HG02885 (cell line): ENCODE data around the gene STX16.

Experiments
- ATAC-seq: cut with Tn5 transposase; IDR thresholded peaks from one replicate; pipeline ENCODE4 v1.9.1; 2021; ENCODE audit warnings: mild to moderate bottlenecking; ENCODE audit not compliant: unreplicated experiment, poor library complexity

Gene STX16, protein sequence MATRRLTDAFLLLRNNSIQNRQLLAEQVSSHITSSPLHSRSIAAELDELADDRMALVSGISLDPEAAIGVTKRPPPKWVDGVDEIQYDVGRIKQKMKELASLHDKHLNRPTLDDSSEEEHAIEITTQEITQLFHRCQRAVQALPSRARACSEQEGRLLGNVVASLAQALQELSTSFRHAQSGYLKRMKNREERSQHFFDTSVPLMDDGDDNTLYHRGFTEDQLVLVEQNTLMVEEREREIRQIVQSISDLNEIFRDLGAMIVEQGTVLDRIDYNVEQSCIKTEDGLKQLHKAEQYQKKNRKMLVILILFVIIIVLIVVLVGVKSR

DNA sequence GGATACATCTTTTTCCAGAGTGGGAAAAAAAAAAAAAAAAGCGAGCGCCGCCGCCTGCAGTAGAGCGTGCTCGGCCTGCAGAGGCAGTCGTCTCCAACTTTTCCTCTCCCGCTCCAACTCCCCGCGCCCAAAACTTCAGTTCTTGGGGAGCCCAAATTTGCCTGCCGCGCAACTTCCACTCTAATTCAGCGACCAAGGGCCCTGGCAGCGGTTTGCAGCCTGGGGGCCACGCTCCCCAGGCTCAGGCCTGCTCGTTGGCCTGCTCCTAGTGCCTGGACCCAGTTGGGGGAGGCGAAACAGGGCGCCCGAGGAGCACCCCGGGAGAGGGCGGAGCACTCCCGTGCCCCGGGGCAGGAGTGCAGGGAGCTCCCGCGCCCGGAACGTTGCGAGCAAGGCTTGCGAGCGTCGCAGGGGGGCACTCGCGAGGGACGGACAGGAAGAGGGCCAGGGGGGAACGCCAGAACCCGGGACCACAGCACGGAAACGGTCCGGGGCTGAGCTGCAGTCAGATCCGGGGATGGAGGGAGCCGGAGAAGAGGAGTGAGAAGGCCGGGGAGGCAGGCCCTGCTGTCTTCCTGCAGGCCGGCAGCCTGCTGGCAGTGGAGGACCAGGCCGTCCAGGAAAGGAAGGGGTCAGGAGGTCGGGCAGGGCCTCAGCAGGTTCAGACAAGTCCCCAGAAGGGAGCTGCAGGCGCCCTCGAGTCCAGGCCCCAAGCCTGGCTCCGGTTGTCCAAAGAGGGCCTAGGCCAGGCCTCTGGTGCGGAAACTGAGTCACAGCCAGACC, at the start of gene STX16:
Gene STX16 (plus strand): TSS at position 508 of the 783 bp plus-strand sequence. CDS start 724 bp downstream, outside the sequence.
- peak; percentile 77 for ATAC-seq

DNA sequence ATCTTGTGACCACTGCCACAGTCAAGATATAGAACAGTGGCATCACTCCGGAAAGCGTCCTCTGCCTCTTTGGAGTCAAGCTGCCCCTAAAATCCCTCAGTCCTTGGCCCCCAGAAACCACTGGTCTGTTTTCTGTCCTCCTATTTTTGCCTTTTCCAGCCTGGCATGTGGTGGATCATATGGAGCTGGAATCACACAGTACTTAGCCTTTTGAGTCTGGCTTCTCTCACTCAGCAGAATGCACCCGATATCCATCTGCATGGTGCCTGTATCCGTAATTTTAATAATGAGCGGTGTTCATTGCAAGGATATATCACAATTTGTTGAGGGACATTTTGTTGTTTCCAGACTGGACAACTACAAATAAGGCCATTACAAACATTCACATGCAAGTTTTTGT, 49.0 kb upstream of the STX16 start:
- ATAC-seq, result no peak

DNA sequence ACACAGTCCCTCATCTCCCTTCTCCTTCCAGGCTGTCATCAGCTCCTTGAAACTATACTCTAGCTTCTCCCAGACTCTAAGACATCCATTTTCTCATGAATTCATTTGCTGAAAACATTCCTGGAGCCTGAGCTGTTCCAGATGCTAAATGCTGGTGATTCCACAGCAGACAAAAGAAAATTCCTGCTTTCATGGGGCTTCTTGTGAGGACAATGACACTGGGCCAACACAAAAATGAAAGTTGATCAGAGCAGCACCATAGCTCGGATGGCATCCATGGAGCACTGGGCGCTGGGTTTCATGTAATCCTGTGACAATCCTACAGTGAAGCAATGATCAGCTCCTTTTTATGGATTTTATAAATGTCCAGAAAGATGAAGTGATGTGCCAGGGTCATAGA, 47.4 kb upstream of the STX16 start:
- no peak for ATAC-seq

DNA sequence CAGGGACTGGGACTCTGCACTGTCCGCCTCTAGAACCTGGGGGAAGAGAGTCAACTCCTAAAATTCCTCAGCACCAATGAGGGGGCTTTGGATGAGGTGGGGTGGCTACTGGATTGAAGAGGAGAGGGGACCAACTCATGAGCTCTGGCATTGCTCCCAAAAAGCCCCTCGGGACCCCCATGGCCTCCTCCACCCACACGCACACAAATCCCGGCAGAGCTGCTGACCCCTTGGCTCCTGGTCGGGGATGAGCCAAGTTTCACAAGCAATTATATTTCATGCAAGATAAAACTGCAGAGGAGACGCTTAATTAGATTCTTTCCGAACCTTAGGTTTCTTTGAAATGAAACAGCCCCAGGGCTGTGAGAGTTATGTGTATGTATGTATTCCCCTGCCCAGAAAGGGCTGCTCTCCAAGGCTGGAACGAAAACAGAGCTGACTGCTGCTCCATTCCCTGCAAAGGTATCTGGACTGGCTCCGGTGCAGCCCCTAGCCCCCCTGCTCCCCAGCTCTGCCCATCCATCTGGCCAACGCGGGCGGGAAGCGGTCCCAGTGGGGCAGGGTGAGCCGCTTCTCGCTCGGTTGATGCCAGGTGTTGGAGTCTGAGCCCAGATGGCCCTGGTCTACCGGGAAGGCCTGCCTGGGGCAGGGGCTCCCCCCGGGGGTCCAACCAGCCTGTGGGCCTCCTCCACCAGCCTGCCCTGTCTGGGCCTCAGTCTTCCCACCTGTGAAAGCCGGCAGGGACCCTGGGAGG, 46.8 kb upstream of the STX16 start:
- no peak for ATAC-seq

DNA sequence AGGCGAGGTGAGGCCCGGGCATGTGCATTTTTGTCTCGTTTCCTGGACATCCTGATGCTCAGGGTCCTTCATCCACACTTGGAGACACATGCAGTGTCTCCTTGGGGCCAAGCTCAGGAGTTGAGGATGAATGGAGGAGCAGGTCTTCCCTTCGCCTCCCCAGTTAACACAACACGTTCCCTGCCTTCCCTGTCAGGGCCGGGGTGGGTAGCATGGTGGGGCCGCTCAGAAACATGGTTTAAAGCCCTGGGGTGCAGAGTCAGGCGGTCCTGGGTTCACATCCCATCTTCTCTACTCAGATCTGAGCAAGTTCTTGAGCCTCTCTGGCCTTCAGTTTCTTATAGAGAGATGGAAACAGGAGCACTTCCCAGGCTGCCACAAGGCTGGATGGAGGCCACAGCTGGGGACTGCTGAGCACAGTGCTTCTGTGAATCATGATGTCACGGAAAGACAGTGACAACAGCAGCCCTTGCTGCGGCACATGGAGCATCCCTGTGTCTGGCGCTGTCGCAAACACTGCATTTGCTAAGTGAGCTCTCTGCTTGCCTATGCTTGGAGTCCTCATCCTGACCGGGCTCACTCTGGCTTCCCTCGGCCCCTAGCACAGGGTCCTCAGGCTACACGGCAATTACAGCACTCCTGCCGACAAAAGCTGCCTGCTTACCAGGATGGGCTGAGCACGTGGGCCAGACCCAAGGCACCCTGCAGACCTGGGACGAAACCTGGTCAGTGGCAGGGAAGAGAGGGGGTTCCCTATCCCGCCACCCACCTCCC, 45.6 kb upstream of the STX16 start:
- ATAC-seq, result no peak

DNA sequence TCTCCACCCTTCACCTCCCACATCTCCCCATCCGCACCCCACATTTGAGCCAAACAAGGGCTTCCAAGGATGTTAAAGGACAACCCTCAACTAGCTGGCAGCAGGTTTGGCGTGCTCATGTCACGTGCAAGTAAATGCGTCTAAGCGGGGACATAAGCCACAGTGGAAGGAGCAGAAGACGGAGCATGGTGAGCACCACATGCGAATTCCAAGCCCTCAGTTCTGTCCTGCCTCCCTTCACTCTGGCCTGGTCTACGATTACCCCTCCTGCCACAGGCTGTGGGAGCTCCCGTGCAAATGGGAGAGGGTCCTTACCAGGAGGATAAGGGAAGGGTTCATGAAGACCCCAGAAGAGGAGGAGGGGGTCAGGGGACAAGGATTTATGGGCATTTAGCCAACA, 44.9 kb upstream of the STX16 start:
- no peak for ATAC-seq

DNA sequence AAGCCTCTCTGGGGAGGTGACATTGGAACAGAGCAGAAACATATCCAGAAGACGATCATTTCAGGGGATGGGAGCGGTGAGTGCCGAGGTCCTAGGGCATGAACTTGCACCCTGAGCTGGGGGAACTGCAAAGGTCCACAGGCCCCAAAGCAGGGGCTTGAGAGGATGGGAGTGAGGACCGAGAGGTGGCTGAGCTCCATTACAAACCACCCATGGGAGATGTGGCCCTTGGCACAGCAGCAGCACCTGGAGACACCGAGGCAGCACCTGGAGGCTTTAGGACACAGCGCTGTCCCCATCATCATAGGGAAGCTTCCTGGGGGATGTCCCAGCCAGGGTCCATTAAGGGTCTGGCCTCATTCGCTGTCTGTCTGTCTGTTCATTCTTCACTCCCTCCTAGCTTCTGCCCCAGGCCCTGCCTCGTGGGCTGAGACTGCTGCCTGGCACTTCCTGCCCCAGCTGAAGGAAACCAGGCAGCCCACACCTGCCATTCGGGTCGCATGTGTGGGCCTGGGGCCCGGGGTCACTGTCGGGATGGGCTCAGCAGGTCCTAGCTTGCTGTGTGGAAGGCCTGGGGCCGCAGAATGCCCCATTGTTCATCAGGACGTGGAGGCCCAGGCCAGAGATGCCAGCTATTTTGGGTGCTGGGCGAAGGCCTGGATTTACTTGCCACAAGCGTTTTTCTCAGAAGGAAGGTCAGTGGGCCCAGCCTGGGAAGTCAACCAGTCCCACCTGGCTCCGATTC, 42.8 kb upstream of the STX16 start:
- ATAC-seq, result no peak

DNA sequence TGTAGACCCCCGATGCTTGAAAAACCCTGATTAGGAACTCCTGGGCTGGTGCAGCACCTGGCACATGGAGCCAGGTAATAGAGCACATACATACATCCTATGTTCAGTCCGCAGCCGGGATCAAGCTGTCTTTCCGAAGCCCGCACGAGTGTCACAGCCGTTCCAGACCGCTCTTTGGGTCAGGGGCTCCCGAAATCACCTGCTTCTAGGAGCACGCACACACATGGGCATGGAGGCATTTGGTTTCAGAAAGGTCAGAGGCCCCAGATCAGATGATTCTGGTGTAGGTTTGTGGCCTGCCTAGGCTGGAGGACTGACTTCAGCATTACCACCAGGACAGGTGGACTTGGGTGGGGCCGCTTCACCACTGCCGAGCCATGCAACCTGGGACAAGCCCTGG, 42.1 kb upstream of the STX16 start:
- no peak for ATAC-seq

DNA sequence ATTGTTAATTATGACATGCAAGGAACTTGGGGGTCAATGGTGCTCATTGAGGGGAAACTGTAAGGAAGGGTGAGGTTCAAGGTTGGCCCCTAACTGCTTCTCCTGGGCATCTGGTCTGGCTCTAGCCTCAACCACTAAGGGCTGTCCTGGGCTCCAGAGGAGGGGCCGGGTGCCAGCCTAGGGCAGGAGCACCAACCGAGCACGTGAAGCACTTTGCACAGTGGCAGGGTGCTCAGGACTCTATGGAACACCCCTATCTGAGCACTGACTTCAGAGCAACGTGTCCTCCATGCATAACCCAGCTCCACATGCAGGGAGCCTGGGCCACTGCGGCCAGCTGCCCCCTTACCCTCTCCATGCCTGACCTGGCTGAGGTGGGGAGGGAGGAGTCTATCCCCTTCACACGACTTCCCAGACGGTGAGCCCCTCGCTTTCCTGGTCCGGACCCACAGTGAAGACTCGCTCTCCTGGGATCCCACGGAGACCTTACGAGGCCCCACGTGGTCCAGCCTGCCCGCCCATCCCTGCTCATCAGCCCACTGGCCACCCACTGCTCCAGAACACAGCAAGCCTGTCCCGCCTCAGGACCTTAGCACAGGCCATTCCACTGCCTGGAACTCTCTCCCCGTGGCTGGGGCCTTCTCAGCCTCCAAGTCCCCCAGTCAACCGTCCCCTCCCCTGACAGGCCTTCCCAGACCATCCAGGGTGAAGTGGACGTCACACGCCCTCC, 40.8 kb upstream of the STX16 start:
- no peak for ATAC-seq

DNA sequence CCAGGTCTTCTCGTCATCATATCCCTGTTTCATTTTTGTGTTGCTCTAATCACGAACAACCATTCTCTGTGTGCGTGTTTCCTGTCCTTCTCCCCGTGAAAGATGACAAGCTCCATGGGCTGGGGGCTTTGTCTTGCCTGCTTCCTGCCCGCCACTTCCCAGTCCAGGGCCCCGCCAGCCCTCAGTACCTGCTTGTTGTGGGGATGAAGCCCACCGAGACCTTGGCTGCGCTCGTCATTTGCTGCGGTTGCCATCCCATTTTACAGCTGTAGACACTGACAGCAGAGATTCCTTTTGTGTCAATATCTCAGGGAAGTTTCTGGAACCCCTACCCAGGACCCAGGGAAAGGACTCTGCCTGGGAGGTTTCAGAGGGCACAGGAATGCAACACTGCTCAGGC, 40.3 kb upstream of the STX16 start:
- no peak for ATAC-seq

DNA sequence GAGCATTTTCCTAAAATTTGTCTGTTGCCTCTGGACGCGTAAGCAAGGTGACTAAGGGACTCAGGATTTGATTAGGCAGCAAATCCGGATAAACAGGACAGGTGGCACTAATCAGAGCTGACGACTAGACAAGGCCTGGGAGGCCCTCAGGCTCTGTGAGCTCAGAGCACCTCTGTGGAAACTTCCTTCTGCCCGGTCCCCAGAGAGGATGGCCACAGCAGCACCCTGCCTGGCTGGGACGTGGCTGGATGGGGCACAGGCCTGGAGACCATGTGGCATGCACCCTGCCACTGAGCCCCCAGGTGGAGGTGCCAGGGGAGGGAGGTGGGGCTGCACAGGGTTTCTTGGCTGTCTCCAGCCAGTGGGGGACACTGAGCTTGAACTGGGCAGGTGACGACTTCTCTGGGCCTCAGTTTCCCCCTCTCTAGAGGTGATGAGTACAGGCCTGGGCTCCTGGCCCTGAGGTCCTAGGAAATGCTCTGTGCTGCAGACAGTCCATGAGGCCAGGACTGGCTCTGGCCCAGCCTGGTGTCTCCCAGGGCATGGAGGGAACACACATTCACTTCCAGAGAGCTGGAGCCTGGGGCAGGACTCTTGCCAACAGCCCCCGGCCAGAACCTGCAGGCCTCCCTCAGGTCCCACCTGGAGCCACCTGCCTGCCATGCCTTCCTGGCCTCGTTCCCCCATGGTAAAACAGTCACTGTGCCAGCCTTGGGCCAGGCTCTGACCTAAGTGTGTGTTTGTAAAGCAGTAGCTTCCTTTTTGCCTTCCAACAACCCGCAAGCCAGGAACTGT, 39.6 kb upstream of the STX16 start:
- no peak for ATAC-seq

DNA sequence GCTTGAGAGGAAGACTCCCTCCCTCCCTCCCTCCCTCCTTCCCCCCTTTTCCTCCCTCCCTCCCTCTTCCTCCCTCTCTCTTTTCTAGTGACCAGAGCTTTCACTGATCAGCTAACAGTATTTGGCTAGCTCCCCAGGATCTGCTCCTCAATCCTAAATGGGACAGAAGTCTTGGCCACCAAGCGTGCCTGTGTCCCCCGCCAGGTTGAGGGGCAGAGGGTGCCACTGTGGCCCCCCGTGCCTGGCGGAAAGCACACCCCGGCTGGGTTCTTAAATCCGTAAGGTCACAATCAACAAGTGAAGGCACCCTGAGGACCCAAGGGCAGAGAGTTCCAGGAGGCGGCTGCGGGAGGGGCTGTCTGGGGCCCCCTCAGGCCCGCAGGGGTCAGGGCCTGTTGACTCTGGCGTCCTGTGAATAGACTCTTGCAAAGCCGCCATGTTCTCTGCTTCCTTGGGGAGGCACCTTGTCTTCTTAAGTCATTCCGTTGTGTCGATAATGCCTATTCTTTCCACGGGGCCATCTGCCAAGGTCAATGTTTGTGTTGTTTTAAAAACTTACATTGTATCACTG, 38.9 kb upstream of the STX16 start:
- no peak for ATAC-seq

DNA sequence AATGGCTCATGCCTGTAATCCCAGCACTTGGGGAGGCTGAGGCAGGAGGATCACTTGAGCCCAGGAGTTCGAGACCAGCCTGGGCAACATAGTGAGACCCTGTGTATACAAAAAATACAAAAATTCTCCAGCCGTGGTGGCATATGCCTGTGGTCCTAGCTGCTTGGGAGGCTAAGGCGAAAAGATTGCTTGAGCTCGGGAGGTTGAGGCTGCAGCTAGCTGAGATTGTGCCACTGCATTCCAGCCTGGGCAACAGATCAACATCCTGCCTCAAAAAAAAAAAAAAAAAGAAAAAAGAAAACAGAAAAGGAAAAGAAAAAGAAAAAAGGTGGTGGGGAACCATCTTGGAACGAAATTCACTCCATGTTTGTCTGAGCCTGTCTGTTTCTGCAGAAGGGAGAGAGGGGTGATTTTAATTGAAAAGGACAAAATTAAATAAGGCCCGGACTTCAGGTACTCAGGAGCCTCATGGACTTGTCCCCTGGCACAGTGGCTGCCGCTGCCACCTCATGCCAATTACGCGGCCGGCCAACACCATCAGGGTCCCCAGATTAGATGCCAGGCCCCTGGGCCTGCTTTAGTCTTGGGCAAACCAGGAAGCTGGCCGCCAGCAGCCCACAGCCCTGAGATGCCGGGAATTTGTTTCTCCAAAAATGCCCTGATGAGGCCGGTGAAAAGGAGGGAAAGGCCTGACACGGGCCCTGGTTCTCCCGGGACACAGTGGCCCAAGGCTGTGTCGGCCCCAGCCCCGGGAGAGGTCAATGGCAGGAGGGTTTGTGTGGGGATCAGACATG, 37.8 kb upstream of the STX16 start:
- ATAC-seq, result no peak

DNA sequence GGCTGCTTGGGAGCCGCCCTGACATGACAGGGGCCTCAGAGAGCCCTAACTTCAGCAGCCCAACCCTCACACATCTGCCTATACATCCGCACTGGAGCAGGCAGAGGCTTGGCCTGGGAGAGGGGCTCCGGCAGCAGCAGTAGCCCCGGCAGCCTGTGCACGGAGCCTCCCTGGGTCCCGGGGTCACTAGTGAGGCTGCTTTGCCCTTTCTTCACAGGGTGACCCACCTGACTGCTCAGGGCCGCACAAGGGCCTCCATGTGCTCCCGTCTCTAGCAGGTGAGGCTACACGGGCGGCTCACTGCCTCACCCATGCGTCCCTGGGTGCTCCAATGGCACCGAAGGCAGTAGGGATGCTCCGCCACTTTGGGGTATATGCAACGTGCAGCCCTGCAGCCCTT, 36.7 kb upstream of the STX16 start:
- ATAC-seq, result no peak

DNA sequence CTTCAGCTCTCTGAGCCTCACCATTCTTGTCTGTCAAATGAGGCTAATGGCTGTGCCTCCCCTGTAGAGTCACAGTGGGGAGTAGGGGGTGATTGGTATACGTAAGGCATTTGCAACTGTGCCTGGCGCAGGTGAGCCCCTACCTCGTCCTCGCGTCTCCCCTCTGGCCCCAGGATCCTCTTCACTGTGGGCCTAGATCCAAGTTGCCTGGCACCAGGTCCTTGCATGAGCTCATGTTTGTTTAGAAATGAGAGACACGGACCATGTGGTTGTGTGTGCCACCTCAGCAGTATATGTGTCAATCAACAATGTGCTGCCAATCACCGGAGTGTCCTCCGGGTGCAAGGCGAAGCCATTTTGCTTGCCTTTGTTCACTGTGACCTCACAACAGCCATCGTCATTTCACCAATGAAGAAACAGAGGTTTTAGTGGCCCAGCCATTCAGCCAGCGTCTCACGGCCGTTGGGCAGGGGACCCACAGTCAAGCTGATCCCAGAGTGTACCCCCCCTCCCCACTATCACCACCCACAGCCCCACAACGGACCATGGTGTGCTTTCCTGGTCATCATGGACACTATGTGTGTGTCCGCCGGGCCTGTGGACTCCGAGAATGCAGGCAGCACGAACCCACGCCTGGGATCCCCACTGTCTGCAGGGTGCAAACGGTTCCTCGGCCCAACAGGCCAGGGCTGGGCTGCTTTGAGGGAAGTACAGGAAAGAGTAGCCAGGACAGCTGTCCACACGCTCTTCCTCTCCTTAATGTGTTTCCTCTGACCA, 35.9 kb upstream of the STX16 start:
- no peak for ATAC-seq

DNA sequence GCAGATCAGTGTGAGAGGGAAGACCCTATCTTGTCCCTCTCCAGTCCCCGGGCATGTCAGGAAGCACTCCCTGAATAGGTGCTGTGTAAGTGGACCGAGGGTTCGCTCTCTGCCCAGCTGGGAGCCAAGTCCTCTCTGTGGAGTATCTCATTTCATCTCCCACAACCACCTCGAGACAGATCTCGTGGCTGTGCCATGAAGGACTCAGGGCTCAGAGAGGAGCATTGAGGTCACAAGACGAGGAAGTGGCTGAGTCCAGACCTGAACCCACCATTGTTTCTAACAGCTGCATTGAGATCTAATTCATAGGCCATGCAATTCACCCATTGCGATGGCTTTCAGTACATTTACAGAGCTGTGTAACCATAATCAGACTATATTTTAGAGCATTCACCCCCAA, 34.7 kb upstream of the STX16 start:
- no peak for ATAC-seq
